H1 (cell line): ENCODE results near the gene ASCL2. TPM values are rescaled to one million over a fixed set of nuclear protein-coding genes. Genes with fewer than 3 reads are reported as not detected.

Experiments used
- CTCF ChIA-PET: fragments of 300-600 bp; sonication (Branson Sonifier 250); formaldehyde crosslinking; loops from one replicate; lab custom pipeline; 2021; ENCODE audit not compliant: partially characterized antibody; lab: Charles Lee
- POLR2A ChIA-PET: fragments of 300-600 bp; sonication (Branson Sonifier 250); formaldehyde crosslinking; loops from one replicate; lab custom pipeline; 2021; ENCODE audit warnings: inconsistent platforms; ENCODE audit not compliant: partially characterized antibody; lab: Charles Lee
- DNase-seq, 2 experiments: peaks; one replicate each; pipeline versions ENCODE4 v3.0.0 to v3.0.0-alpha.2; 2010 to 2022; ENCODE audit warnings: low spot score in 2 of 2, low read depth in 1 of 2, mixed read lengths in 1 of 2
- FAIRE-seq: peaks from 2 replicates; lab custom pipeline; 2011; peaks lifted over from hg19 to GRCh38; lab: Jason Lieb, UNC
- H2AFZ ChIP-seq: 2 replicates; pipeline ENCODE4 v1.8.1; 2012; ENCODE audit warnings: low read length, inconsistent platforms
- H2AK5ac ChIP-seq: 2 replicates; pipeline ENCODE4 v1.6.1; 2013; ENCODE audit warnings: low read depth, low read length
- H2BK120ac ChIP-seq: replicated peaks from 2 replicates; pipeline ENCODE3; 2013; ENCODE audit warnings: low read depth, low read length, inconsistent platforms
- H2BK12ac ChIP-seq: 2 replicates; pipeline ENCODE4 v1.6.1; 2013; ENCODE audit warnings: low read depth, low read length
- H2BK15ac ChIP-seq: 2 replicates; pipeline ENCODE4 v1.6.1; 2013; ENCODE audit warnings: low read length
- H2BK20ac ChIP-seq: 2 replicates; pipeline ENCODE4 v1.6.1; 2013; ENCODE audit warnings: low read length
- H2BK5ac ChIP-seq: 2 replicates; pipeline ENCODE4 v1.6.1; 2013; ENCODE audit warnings: low read depth, low read length
- H3K14ac ChIP-seq: 2 replicates; pipeline ENCODE4 v1.6.1; 2013; ENCODE audit warnings: inconsistent platforms; ENCODE audit not compliant: insufficient read length
- H3K18ac ChIP-seq: 2 replicates; pipeline ENCODE4 v1.6.1; 2013; ENCODE audit warnings: low read length; ENCODE audit errors: extremely low read depth
- H3K23ac ChIP-seq: 2 replicates; pipeline ENCODE4 v1.6.1; 2013; ENCODE audit warnings: inconsistent platforms; ENCODE audit not compliant: insufficient read length
- H3K23me2 ChIP-seq: 2 replicates; pipeline ENCODE4 v1.6.1; 2013; ENCODE audit warnings: low read depth, low read length
- H3K27ac ChIP-seq: 2 replicates; pipeline ENCODE4 v1.6.1; 2011; ENCODE audit warnings: low read depth, low read length, inconsistent platforms
- H3K27me3 ChIP-seq, 4 experiments: replicated peaks in 1 of 4; 1 replicate in 1 of 4; 2 replicates in 3 of 4; pipeline versions ENCODE4 v1.6.1 to v1.8.1; 2011 to 2013; ENCODE audit warnings: low read length in 3 of 4, mild to moderate bottlenecking in 3 of 4, inconsistent platforms in 2 of 4, mixed read lengths in 2 of 4, moderate library complexity in 1 of 4; ENCODE audit not compliant: control insufficient read depth in 3 of 4, insufficient read depth in 3 of 4; ENCODE audit errors: extremely low read depth in 1 of 4
- H3K36me3 ChIP-seq, 4 experiments: 2 replicates each; pipeline versions ENCODE4 v1.6.1 to v1.8.1; 2011 to 2013; ENCODE audit warnings: mild to moderate bottlenecking in 4 of 4, low read length in 3 of 4, moderate library complexity in 2 of 4, control low read depth in 1 of 4, inconsistent platforms in 1 of 4; ENCODE audit not compliant: insufficient read depth in 4 of 4, control insufficient read depth in 2 of 4
- H3K4ac ChIP-seq: replicated peaks from 2 replicates; pipeline ENCODE3; 2013; ENCODE audit warnings: low read length, low read depth, mixed read lengths, inconsistent platforms; ENCODE audit not compliant: insufficient read length
- H3K4me1 ChIP-seq, 4 experiments: replicated peaks in 1 of 4; 1 replicate in 1 of 4; 2 replicates in 3 of 4; pipeline versions ENCODE4 v1.6.1 to v1.8.1; 2011 to 2013; ENCODE audit warnings: low read length in 3 of 4, inconsistent platforms in 2 of 4, mixed read lengths in 1 of 4; ENCODE audit not compliant: insufficient read depth in 4 of 4, control insufficient read depth in 3 of 4
- H3K4me2 ChIP-seq, 2 experiments: 2 replicates each; pipeline versions ENCODE4 v1.6.1 to v1.8.1; 2011 to 2013; ENCODE audit warnings: low read depth in 2 of 2, low read length in 2 of 2, control low read depth in 1 of 2, inconsistent platforms in 1 of 2, mild to moderate bottlenecking in 1 of 2; ENCODE audit not compliant: insufficient read depth in 1 of 2
- H3K4me3 ChIP-seq, 4 experiments: fragments of 200-600, 300-600 bp in 1 of 4; sonication (generic), shearing (Covaris generic), sonication (Bioruptor Twin) in 1 of 4; 2 replicates each; pipeline versions ENCODE4 v1.5.1 to v1.8.1; 2011 to 2016; ENCODE audit warnings: low read length in 4 of 4, low read depth in 3 of 4, control low read depth in 2 of 4, inconsistent platforms in 2 of 4, mild to moderate bottlenecking in 2 of 4, mixed read lengths in 1 of 4, moderate library complexity in 1 of 4; ENCODE audit not compliant: insufficient read depth in 2 of 4; ENCODE audit errors: extremely low read depth in 1 of 4
- H3K56ac ChIP-seq: replicated peaks from 2 replicates; pipeline ENCODE3; 2013; ENCODE audit warnings: low read depth, mild to moderate bottlenecking, mixed read lengths, low read length, inconsistent platforms; ENCODE audit not compliant: insufficient read length
- H3K79me1 ChIP-seq: 2 replicates; pipeline ENCODE4 v1.6.1; 2013; ENCODE audit warnings: low read depth, low read length, control low read depth
- H3K79me2 ChIP-seq, 2 experiments: 2 replicates each; pipeline versions ENCODE4 v1.6.1 to v1.8.1; 2012 to 2013; ENCODE audit warnings: low read length in 2 of 2, mild to moderate bottlenecking in 2 of 2, inconsistent platforms in 1 of 2; ENCODE audit not compliant: insufficient read depth in 2 of 2, control insufficient read depth in 1 of 2
- H3K9ac ChIP-seq, 4 experiments: replicated peaks in 1 of 4; 1 replicate in 1 of 4; 2 replicates in 3 of 4; pipeline versions ENCODE4 v1.6.1 to v1.8.1; 2011 to 2013; ENCODE audit warnings: low read depth in 3 of 4, low read length in 3 of 4, control low read depth in 2 of 4, mild to moderate bottlenecking in 2 of 4, moderate library complexity in 2 of 4, inconsistent platforms in 1 of 4; ENCODE audit errors: extremely low read depth in 1 of 4
- H3K9me3 ChIP-seq, 2 experiments: 2 replicates each; pipeline versions ENCODE4 v1.6.1 to v1.8.1; 2012 to 2013; ENCODE audit warnings: mild to moderate bottlenecking in 2 of 2, moderate library complexity in 2 of 2, control low read depth in 1 of 2, inconsistent platforms in 1 of 2, low read depth in 1 of 2, low read length in 1 of 2, mixed read lengths in 1 of 2; ENCODE audit not compliant: insufficient read depth in 2 of 2
- H4K20me1 ChIP-seq, 2 experiments: replicated peaks in 1 of 2; 2 replicates each; pipeline versions ENCODE3 to v1.8.1; 2011 to 2013; ENCODE audit warnings: inconsistent platforms in 2 of 2, low read length in 2 of 2, mild to moderate bottlenecking in 1 of 2; ENCODE audit not compliant: insufficient read depth in 2 of 2, control insufficient read depth in 1 of 2
- H4K5ac ChIP-seq: 2 replicates; pipeline ENCODE4 v1.6.1; 2013; ENCODE audit warnings: low read length, low read depth, mixed read lengths, inconsistent platforms; ENCODE audit not compliant: insufficient read length
- H4K8ac ChIP-seq: 2 replicates; pipeline ENCODE4 v1.8.0; 2013; ENCODE audit warnings: mild to moderate bottlenecking, moderate library complexity, low read length, inconsistent platforms; ENCODE audit not compliant: insufficient read depth; ENCODE audit errors: extremely low read depth
- H4K91ac ChIP-seq: replicated peaks from 2 replicates; pipeline ENCODE3; 2013; ENCODE audit warnings: low read length, mixed read lengths, inconsistent platforms; ENCODE audit not compliant: insufficient read length
- BCL11A ChIP-seq, 2 experiments: IDR thresholded peaks; one replicate each; pipeline ENCODE4 v1.6.1; 2011; ENCODE audit warnings: low read depth in 2 of 2, low read length in 2 of 2, mild to moderate bottlenecking in 2 of 2
- BRCA1 ChIP-seq: IDR thresholded peaks from 2 replicates; pipeline ENCODE4 v1.6.1; 2012; ENCODE audit warnings: low read depth, low read length, improper control_type of control experiment
- CBX5 ChIP-seq: fragments of 300-800, 300-1000 bp; sonication (generic); IDR thresholded peaks from 2 replicates; pipeline ENCODE4 v1.7.1; 2016; ENCODE audit warnings: antibody characterized with exemption, low read length, low read depth
- CHD1 ChIP-seq: IDR thresholded peaks from 2 replicates; pipeline ENCODE4 v1.6.1; 2012; ENCODE audit warnings: low read depth, low read length, improper control_type of control experiment
- EGR1 ChIP-seq: IDR thresholded peaks from 2 replicates; pipeline ENCODE4 v1.6.1; 2011; ENCODE audit warnings: low read depth, low read length, borderline replicate concordance
- MAFK ChIP-seq: IDR thresholded peaks from 2 replicates; pipeline ENCODE4 v1.6.1; 2012; ENCODE audit warnings: low read depth, mild to moderate bottlenecking, improper control_type of control experiment, low read length
- NRF1 ChIP-seq: IDR thresholded peaks from 2 replicates; pipeline ENCODE4 v1.6.1; 2011; ENCODE audit warnings: mild to moderate bottlenecking, low read depth, low read length, improper control_type of control experiment
- RXRA ChIP-seq: IDR thresholded peaks from 2 replicates; pipeline ENCODE4 v1.6.1; 2011; ENCODE audit warnings: low read depth, mild to moderate bottlenecking, low read length, moderate library complexity; ENCODE audit not compliant: insufficient read depth
- SIX5 ChIP-seq: IDR thresholded peaks from 2 replicates; pipeline ENCODE4 v1.6.1; 2011; ENCODE audit warnings: mild to moderate bottlenecking, low read depth, low read length
- SP4 ChIP-seq: IDR thresholded peaks from 2 replicates; pipeline ENCODE4 v1.6.1; 2012; ENCODE audit warnings: low read length, inconsistent platforms
- TAF1 ChIP-seq: IDR thresholded peaks from 2 replicates; pipeline ENCODE4 v1.6.1; 2011; ENCODE audit warnings: mild to moderate bottlenecking, low read depth, low read length
- TAF7 ChIP-seq: optimal IDR thresholded peaks from 2 replicates; pipeline ENCODE3; 2011; ENCODE audit warnings: low read depth, mild to moderate bottlenecking, inconsistent platforms, low read length, moderate library complexity, borderline replicate concordance
- ZNF274 ChIP-seq: IDR thresholded peaks from 2 replicates; pipeline ENCODE4 v1.7.0; 2012; ENCODE audit warnings: low read length, borderline replicate concordance; ENCODE audit errors: extremely low read depth
- WGBS, 2 experiments: shearing (Covaris generic) in 1 of 2; methylation state at CpG; one replicate each; pipeline versions ENCODE4 v1.1.6 to v1.1.7; 2013 to 2015; ENCODE audit warnings: low lambda C conversion rate in 2 of 2, mixed read lengths in 2 of 2, inconsistent platforms in 1 of 2, low coverage in 1 of 2, missing lambda C conversion rate in 1 of 2; ENCODE audit not compliant: insufficient replicate concordance in 2 of 2, insufficient coverage in 1 of 2, insufficient read length in 1 of 2; ENCODE audit errors: extremely low coverage in 1 of 2, missing lambda C conversion rate in 1 of 2; 5-methylcytosine and 5-hydroxymethylcytosine counted together
- polyA plus RNA-seq, 7 experiments: library from polyadenylated mRNA; depleted of rRNA in 3 of 7; stranded (reverse) in 5 of 7; unstranded in 2 of 7; fragments of >200 nt in 5 of 7; fragments of 200-250 nt in 2 of 7; gene quantifications; 1 replicate in 5 of 7; 2 replicates in 1 of 7; 4 replicates in 1 of 7; pipeline versions ENCODE4 v1.2.1 to v1.2.3, GENCODE V29; 2011 to 2013; ENCODE audit warnings: missing spikeins in 2 of 7, mixed read lengths in 2 of 7
- total RNA-seq: library from RNA; stranded (reverse); fragmentation: NEBNext Ultra II Directional; extraction: Animal tissue kit (Norgen Biotek cat#: 25700); gene quantifications from 2 replicates; pipeline ENCODE4 v1.2.1, GENCODE V29; 2021

Gene ASCL2
- total and polyA plus RNA-seq, 2 of the 8 experiments (the other 6 are each of a cell fraction or from before 2014, with no cell fraction given), result 0.51 to 0.56 TPM

DNA sequence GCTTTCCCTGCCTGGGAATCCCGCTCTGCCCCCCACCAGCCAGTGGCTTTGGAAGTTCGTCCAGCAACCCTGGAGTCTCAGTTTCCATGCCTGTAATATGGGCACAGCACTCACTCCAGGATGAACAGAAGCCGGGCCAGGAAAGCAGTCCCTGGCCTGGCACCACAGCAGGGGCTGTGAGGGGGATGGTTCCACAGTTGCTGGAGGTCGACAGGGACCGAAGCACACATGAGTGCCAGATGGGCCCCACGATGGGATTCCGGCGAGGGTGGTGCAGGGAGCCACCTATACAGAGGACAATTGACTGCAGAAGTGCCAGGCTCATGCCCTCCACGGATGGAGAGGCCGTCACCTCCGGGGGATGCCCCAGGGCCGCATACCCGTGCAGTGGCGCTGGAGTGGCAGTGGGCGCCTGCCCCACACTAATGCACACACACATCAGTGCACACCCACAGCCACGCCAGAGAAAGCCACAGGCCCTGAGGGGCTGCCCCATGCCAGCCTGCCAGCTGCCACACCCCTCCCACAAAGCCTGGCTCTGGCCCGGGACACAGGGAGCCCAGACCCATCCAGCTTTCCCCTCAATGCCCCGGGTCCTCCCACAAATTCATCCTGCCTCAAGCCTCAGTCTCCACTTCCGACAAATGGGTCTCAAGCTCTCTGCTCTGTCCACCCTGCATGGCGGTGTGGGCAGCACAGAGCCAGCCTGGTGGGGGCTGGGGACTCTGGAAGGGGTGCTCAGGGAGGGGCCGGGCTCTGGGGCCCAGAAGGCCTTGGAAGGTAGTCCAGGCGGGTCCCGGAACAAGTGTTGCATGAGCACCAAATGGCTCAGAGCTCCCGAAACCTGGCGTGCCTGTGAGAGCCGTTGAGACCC is 9.7 kb downstream of the ASCL2 start:
- H2BK5ac ChIP-seq, result no peak overlapping the region
- H3K79me1 ChIP-seq, result no peaks in the 10 kb centered on the region
- H3K79me2 ChIP-seq, result no peaks in the 10 kb centered on the region
- H3K23me2 ChIP-seq, result no peaks in the 10 kb centered on the region
- no peak overlapping the region for H4K5ac ChIP-seq
- 89% methylated on average over 24 of the region's 26 CpGs; no CpG with 5 or more reads in 1 of the 2 experiments for WGBS, 2 experiments
- no peak overlapping the region for H3K27ac ChIP-seq
- no peak overlapping the region for H2BK12ac ChIP-seq
- CTCF ChIA-PET, result interaction anchor here (0.6 to 1.3 kb wide), 4 partner anchors 36 to 74 kb away, joined by 3 to 4 read pairs (median 3); no protein-coding TSS in a partner anchor
- POLR2A ChIA-PET, result no interaction called here
- no peak overlapping the region for H2BK15ac ChIP-seq
- FAIRE-seq, result no peak
- no peak overlapping the region for H3K4me3 ChIP-seq
- H3K27me3 ChIP-seq, result peaks cover 0 to 10% (median under 1%) of the 10 kb centered on the region in 4 experiments; a peak in 5 of 7 replicates
- no peaks in the 10 kb centered on the region; a peak in 1 of 7 replicates for H3K4me1 ChIP-seq
- no peak overlapping the region for H3K18ac ChIP-seq
- no peak overlapping the region for H3K56ac ChIP-seq
- peaks cover 0 to 1% of the 10 kb centered on the region in 2 experiments for H4K20me1 ChIP-seq
- H2BK120ac ChIP-seq, result no peak overlapping the region
- no peak overlapping the region for H3K14ac ChIP-seq
- DNase-seq, result no peak
- H2BK20ac ChIP-seq, result no peak overlapping the region
- no peaks in the 10 kb centered on the region for H3K9me3 ChIP-seq
- H3K4ac ChIP-seq, result no peak overlapping the region
- H3K4me2 ChIP-seq, result no peak overlapping the region
- no peak overlapping the region for H4K8ac ChIP-seq
- H2AFZ ChIP-seq, result no peak overlapping the region
- H2AK5ac ChIP-seq, result no peak overlapping the region
- H3K36me3 ChIP-seq, result no peaks in the 10 kb centered on the region
- no peak overlapping the region for H4K91ac ChIP-seq
- H3K23ac ChIP-seq, result no peak overlapping the region
- H3K9ac ChIP-seq, result no peak overlapping the region
- TF ChIP-seq ZNF274 (no peak), BCL11A (IDR thresholded peaks at IDR 0.05; ENCODE audit: low read depth in 2 of 2, low read length in 2 of 2) (no peak), NRF1 (no peak), CHD1 (no peak), TAF7 (no peak), MAFK (no peak), TAF1 (no peak), RXRA (no peak), SP4 (no peak), EGR1 (no peak), CBX5 (no peak), SIX5 (no peak), BRCA1 (no peak)
